ENCODE measurements around the gene PDE7B. TPM values are rescaled to one million over a fixed set of nuclear protein-coding genes. Genes with fewer than 3 reads are reported as not detected.

The PDE7B gene
- total and polyA plus RNA-seq, 9 of the 15 experiments (the other 6 are each of a cell fraction or from before 2014, with no cell fraction given), result 0.01 TPM; not detected in 8

- no peaks in the 10 kb centered on the region for H3K79me2 ChIP-seq (ENCODE audit: control insufficient read depth, insufficient read depth, low read length)
- POLR2A ChIA-PET, result interaction anchor here (0.6 to 1.2 kb wide), 2 partner anchors 23 to 65 kb away, joined by 3 read pairs; no protein-coding TSS in a partner anchor
- H3K27me3 ChIP-seq (ENCODE audit: control insufficient read depth in 2 of 2, insufficient read depth in 2 of 2, low read length in 2 of 2), result no peaks in the 10 kb centered on the region; a peak in 1 of 5 replicates
- no TSS peak for BruUV-seq (replicated peaks)
- no peaks in the 10 kb centered on the region for H3K36me3 ChIP-seq (ENCODE audit: control insufficient read depth, insufficient read depth, low read length)
- ATAC-seq, result no peak
- FAIRE-seq, result no peak
- H3K27ac ChIP-seq (ENCODE audit: extremely low read depth, low read depth, low read length), result no peak overlapping the region
- H3K4me3 ChIP-seq, result no peak overlapping the region
- in situ Hi-C loops (cut with MboI) (no loop called here), intact Hi-C loops (cut with micrococcal nuclease) (no loop called here)
- no peak for DNase-seq (ENCODE audit: extremely low read depth in 1 of 4, low spot score in 3 of 4)
- H3K9me1 ChIP-seq (ENCODE audit: control insufficient read depth, insufficient read depth, low read length), result no peaks in the 10 kb centered on the region
- H3K4me2 ChIP-seq (ENCODE audit: insufficient read depth, low read length), result no peak overlapping the region
- H3K4me1 ChIP-seq (replicated peaks in 1 of 2; ENCODE audit: control insufficient read depth in 2 of 2, insufficient read depth in 2 of 2, low read length in 2 of 2), result no peaks in the 10 kb centered on the region
- CTCF ChIA-PET (ENCODE audit: low intra/inter-chr PET ratio), result no interaction called here
- no peaks in the 10 kb centered on the region for H3K9me3 ChIP-seq (replicated peaks; ENCODE audit: control insufficient read depth, insufficient read depth, low read depth, low read length)
- H4K20me1 ChIP-seq (replicated peaks; ENCODE audit: control insufficient read depth, insufficient read depth, low read length), result no peaks in the 10 kb centered on the region
- WGBS (ENCODE audit: insufficient coverage, low coverage, missing lambda C conversion rate), result 2% methylated on average over 15 of the region's 15 CpGs
- H2AFZ ChIP-seq (ENCODE audit: low read depth, low read length), result no peak overlapping the region
- no peak overlapping the region for H3K9ac ChIP-seq (ENCODE audit: insufficient read depth in 1 of 2, low read depth in 2 of 2, low read length in 2 of 2)
- TF ChIP-seq TCF3 (CRISPR knock-in tag; IDR thresholded peaks at IDR 0.05), result no peak
- TF ChIP-seq ZNF764 (CRISPR knock-in tag; IDR thresholded peaks at IDR 0.05; ENCODE audit: low read depth), result no peak
- TF ChIP-seq E2F6 (IDR thresholded peaks at IDR 0.05; ENCODE audit: borderline replicate concordance in 1 of 2, extremely low read depth in 1 of 2, insufficient read depth in 1 of 2, insufficient read length in 1 of 2, low read depth in 1 of 2, low read length in 1 of 2, poor library complexity in 1 of 2, severe bottlenecking in 1 of 2), result no peak
- no peak for TF ChIP-seq EP400 (IDR thresholded peaks at IDR 0.05)
- no peak for TF ChIP-seq ZNF347 (CRISPR knock-in tag; IDR thresholded peaks at IDR 0.05; ENCODE audit: low read depth)
- no peak for TF ChIP-seq NFRKB (IDR thresholded peaks at IDR 0.05; ENCODE audit: low read depth)
- no peak for TF ChIP-seq MAFK (IDR thresholded peaks at IDR 0.05; ENCODE audit: low read length)
- no peak for TF ChIP-seq SAP30 (IDR thresholded peaks at IDR 0.05; ENCODE audit: borderline replicate concordance, insufficient read depth, low read depth, low read length, poor library complexity, severe bottlenecking)
- TF ChIP-seq ZFP1 (CRISPR knock-in tag; IDR thresholded peaks at IDR 0.05), result no peak
- no peak for TF ChIP-seq PREB (CRISPR knock-in tag; IDR thresholded peaks at IDR 0.05)
- no peak for TF ChIP-seq ETS1 (conservative IDR thresholded peaks at IDR 0.05; ENCODE audit: control insufficient read depth, low read depth, low read length)
- no peak for TF ChIP-seq TCF15 (CRISPR knock-in tag; IDR thresholded peaks at IDR 0.05)
- TF ChIP-seq SAFB2 (IDR thresholded peaks at IDR 0.05; ENCODE audit: borderline replicate concordance, low read depth, low read length, severe bottlenecking), result no peak
- no peak for TF ChIP-seq HINFP (tag; conservative IDR thresholded peaks at IDR 0.05; ENCODE audit: low read depth)
Measured at GRCh38 chr6:136014454-136015437, 163.2 kb downstream of the PDE7B start.
